Sigmoid colon (tissue), 4 donors: ENCODE results near the gene UBE2E1.

ENCODE experiments used
- CTCF ChIP-seq, 4 experiments: fragments of 450-650 bp in 3 of 4; fragments of 200-600 bp in 1 of 4; IDR thresholded peaks; one replicate each; pipeline ENCODE4 v1.5.1; 2016 to 2019; ENCODE audit warnings: antibody characterized with exemption in 4 of 4, mild to moderate bottlenecking in 3 of 4, moderate library complexity in 2 of 4
- EP300 ChIP-seq, 4 donors: sonication (generic); formaldehyde crosslinking; IDR thresholded peaks; one replicate each; pipeline ENCODE4 v1.6.1; 2017; ENCODE audit warnings: antibody characterized with exemption in 4 of 4

GRCh38 chr3:23805633-23806533, at the start of gene UBE2E1:
- no peak for TF ChIP-seq CTCF (IDR thresholded peaks at IDR 0.05)
- TF ChIP-seq EP300 (IDR thresholded peaks at IDR 0.05): no peak
